GM19452 (cell line): ENCODE data around the gene BEGAIN.

Source experiments
- ATAC-seq: cut with Tn5 transposase; IDR thresholded peaks from one replicate; pipeline ENCODE4 v1.9.1; 2021; ENCODE audit not compliant: unreplicated experiment

The BEGAIN gene

DNA sequence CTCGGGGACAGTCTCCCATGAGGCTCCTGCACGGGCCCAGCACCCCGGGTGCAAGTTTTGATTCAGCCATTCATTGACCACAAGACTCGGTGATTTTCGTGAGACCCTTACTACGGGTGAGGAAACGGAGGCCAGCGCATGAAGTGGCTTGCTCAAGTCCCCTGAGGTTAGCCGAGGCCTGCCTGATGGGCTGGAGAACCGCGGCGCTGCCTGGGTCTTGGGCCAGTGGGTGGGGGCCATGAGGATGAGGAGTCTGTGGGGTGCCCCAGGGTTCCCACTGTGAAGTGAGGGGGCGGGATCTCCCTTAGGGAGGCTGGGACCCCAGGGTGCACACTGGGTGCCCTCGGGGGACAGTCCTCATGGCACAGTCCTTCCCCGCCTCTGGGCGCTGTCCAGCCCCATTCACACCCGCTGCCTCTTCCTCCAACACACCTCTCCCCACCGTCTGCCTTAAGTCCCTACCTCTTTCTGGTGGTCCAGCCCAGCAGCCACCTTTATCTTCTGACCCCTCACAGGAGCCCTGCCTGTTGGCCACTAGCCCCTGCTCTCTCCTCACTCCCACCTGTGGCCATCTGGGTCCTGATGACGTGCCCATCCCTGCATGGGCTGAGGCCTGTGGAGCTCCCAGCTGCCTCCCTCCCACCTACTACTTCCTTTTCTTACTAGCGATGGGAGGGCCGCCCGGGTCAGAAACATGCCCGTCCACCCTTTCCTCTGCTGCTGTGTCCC, 16.3 kb downstream of the BEGAIN start:
- ATAC-seq = no peak

DNA sequence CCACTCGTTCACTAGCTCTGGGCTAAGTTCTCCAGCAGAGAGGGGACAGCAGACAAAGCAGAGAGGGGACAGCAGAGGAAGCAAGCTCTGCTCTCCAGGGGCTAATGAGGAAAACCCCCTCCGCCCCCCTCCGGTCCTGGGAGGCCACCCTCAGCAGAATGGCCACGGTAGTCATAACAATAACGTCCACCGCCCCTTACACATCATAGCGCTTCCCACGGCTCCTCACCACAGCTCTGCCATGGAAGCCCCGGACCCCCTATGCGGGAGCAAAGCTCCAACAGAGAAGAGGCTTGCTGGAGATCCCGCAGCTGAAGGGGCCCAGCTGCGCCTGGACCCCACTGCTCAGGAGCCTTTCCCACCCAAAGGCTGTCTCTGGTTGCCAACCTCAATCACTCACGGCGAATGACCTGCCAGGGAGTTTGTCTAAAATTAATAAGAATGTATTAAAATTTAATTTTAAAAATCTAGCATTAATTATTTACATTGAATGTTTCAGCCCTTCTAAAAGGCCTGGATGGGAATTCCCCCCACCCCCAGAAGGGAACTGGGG, 17.4 kb downstream of the BEGAIN start:
- ATAC-seq = no peak

DNA sequence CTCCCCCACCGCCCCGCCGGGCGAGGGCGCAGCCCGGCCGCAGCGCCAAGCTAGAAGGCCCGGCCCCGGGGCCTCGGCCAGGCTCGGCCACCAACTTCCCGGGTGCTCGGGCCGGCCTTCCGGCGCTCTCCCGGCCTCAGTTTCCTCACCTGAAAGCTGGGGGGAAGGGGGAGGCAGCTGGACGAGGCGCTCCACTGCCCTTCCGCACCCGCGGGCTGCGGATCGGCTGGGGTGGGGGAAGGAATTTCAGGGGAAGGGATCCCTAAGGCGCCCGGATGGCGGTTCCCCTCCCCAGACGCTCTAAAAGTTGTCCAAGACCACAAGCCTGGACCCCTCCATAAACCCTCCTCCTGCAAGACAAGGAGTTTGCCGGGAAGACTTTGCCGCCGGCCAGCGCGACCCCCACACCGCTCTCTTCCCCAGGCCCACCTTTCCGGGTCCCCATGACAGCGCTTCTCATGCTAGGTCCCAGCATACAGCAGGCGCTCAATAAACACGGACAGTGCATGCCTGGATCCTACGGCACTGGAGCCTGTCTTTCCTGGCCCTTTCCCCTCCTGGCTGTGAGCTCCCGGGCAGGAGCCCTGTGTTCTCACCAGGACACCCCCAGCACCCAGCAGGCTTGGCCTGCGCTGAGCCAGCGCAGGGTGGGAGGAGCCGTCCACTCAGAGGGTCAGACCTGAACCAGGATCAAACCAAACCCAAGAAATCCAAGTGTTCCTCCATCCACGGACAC, 18.1 kb downstream of the BEGAIN start:
- ATAC-seq = no peak

DNA sequence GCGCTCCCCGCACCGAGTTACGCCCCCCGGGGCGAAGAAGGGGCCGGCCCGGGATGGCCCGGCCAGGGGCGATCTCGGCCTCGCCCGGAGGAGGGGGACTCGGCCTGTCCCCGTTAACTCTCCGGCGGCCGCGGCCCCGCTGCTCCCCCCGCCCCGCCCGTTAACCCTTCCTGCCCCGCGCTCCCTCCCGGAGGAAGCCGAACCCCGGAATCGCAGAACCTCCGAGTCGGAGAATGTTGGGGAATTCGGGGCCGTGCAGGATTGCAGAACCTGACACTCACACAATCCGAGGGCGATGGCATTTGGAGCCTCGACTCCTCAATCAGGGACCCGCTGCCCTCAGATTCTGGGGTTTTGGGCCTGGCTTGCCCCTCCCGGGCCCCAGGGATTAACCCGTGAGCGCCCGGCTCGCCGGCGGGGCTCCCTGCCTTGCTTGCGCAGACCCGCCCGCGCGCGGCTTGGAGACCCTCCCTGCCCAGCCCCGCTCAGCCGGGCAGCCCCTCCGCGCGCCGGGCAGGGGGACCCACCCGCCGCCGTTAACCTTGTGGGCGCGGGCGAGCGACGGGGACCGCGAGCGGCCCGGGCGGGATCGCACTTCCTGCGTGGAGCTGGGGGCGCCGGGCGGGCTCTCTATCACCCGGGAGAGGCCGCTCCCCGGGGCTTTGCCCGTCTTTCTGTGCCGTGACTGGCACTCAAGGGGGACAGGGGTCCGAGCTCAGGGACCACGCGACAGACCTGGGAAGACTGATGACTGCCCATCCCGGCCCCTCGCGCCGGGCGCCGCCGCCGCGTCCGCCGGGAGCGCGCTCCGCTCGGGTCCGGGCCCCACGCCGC, 18.8 kb downstream of the BEGAIN start:
- no peak for ATAC-seq

DNA sequence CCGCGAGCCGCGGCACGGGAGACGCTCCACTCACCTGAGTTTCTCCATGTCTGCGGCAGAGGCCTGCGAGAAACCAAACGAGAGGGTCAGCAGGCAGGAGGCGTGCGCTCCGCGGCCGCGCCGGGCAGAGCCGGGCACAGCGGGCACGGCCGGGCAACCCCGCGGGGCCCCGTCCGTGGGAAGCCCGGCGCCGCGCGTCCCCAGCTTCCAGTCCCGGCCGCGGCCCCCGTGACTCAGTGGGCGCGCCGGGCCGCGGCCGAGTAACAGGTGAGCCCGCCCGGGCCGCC, 19.4 kb downstream of the BEGAIN start:
- ATAC-seq = no peak

DNA sequence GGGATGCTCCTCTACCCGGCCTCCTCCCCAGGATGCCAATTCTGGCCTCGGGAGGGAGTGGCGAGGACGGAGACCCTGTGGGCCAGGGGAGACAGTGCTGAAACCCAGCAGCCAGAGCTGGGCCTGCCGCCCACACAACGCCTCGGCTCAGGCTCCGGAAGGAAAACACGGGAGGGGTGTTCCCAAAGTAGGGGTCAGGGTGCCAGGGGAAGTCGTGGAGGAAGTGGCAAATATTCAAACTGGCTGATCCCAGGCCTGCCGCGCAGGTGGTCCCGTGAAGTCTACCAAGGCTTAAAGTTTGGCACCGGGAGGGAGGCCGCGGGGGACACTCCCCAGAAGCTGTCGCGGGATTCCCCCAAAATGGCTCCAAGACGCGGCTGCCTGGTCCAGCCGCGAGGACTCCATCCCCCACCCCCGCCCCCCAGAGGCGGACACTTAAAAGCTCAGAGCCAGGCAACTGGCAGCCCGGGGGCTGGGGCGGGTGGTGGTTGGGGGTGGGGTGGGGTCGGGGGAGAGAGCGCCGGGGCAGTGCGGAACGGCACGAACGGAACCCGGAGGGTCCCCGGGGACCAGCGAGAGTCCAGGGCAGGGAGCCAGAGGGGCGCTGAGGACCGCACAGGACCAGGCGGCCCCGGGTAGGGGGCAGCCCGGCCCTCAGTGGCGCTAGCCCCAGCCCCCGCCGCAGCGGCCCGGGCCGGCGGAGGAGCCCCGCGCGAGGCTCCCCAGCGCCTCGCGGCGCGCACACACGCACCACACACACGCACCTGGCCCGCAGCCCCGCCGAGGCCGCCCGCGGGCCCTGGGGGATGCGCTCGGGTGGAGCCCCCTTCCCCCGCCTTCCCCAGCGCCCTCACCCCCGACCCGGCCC, 20.0 kb downstream of the BEGAIN start:
- ATAC-seq = no peak

DNA sequence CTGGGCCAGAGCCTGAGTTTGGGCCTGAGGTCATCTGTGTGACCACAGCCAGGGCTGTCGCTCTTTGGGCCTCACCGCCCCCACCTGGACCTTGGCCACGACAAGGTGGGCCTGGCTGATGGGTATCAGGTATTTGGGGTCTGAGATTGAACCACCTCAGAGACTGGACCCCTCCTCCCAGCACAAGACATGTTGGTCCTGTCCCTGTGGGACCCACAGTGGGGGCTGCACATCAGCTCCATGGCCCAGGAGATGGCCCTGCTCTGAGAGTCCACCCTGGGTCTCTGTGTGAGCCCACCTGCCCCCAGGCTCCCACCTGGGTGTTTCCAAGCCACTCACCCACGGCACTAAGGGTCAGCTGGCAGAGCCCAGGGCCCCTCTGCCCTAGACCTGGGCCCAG, 20.6 kb downstream of the BEGAIN start:
- ATAC-seq = no peak

DNA sequence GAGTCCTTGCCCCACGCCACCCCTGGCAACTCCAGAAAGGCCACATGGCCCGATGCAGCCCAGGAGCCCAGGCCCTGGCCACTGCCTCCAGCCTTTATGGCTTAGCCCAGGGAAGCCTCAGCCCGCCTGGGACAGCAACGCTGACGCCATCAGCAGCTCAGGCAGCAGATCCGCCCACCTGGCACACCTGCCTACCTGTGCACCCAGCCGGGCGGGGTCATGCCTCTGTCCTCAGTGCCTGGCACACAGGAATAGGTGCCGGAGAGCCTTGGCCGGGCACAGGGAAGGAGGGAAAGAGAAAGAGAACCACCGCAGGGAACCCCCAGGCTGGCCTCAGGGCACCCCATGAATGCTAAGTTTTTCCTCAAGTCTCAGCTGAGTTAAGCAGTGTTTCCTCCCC, 21.1 kb downstream of the BEGAIN start:
- ATAC-seq = no peak

DNA sequence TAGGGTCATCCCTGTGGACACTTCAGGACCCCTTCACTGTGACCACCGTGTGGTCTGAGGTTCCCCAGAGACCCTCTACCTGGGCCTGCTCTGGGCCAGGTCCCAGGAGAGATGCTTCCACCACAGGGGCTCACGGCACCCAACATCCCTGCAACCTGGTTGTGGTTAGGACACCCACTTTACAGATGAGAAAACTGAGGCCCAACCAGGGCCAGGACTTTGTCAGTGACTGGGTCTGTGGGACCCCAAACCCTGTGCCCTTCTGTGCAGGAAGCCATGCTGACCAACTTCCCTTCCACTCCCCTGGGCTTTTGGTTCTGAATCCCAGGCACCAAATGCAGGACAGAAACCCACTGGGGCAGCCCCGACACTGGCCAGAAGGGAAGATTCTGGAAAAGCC, 21.6 kb downstream of the BEGAIN start:
- no peak for ATAC-seq

DNA sequence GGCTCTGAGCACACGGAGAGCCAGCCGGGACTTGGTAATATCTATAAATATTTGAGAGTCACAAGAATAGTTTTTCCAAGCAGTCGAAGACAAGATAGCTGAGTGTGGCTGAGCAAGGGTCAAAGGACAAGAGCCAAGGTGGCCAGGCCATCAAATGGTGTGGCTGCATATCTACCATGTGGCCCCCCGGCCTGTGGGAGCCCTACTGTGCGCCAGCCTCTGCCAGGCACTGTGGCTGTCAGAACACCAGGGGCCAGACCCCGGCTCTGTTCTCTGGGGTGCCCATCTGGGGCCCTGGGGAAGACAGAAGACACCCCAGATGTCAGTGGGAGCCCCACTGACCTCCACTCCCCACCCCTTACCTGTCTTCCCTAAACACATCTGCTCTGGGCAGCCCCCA, 22.7 kb downstream of the BEGAIN start:
- no peak for ATAC-seq

DNA sequence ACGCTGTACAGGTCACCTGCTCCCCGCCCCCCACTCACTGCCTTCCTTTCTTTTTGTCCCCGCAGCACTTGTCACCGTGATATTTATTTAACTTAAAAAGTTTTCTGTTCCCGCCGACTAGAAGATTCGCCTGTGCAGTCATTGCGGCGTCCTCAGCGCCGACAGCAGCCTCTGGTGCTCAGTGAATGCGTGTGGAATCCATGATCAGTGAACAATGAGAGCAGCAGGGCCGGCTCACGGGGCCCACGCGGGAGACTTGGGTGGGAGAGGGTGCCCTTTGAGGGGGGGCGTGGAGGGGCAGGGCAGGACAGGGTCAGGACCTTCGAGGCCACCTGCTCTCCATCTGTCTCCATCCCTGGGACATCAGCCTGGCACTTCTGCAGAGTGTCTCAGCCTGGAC, 24.5 kb downstream of the BEGAIN start:
- no peak for ATAC-seq

DNA sequence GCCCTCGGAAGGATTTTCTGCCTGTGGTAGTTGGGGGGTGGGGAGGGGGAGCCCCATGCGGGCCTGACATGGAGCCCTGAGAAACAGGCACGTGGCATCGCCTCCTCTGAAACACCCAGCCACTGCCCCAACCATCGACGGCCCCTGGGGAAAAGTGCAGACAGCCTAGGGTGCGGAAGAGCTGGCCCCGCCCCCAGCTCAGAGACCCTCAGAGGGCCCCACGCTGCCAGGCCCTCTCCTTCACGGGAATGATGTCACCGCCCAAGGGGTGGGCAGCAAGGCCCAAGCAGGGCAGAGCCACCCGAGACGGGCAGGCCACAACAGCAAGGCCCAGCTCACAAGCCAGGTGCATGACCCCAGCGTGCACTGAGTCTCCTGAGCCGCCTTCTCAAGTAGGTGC, 26.2 kb downstream of the BEGAIN start:
- ATAC-seq = no peak

DNA sequence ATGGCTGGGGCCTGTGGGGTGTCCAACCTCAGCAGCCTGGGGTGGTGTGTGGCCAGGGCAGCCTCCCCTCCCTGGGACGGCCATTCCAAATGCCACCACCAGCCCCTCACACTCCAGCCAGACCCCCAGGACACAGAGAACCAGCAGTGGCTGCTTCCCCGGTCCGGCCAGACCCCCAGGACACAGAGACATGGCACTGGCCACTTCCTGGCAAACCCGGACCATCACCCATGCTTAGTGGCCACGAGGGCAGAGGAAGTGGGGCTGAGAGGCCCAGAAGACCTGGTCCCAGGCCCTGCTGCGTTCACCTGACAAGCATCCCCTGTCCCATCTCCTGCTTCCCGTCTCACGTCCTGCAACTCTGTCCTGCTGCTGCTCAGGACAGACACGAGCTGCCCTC, 26.7 kb downstream of the BEGAIN start:
- ATAC-seq = no peak

DNA sequence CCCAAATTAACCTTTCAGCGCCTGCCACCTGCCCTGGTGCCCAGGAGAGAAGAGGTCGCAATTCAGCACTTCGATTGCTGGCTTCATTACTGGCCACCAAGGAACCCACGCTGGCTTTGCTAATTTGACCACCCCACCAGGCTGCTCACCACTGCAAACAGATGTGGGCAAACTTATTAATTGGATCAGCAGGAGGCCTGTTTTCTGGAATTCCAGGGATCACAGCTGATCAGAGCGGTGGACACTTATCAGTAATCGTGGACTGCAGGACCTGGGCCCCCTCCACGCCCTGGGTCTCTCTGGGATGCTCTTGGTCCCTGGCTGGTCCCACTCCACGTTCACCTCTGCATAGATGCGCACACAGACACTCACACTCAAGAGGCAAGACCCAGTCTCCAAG, 27.8 kb downstream of the BEGAIN start:
- ATAC-seq = no peak

DNA sequence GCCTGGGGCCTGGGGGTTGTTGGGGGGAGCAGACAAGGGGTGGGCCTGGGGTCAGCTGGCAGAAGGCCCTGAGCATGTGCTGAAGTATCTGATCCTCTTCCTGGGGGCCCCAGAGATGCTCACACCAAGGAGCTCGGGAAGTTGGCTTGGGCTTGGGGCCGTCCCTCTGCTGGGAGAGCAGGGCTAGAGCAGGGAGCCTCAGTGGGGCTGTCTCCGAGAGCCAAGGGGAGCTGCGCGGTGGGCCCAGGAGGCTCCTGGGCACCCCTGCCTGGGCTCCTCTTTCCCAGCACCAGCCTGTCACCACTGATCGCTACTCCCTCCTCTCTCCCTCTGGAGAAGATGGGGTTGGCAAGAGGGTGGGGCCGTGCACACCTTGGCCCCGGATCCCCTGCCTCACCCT, 28.3 kb downstream of the BEGAIN start:
- no peak for ATAC-seq

DNA sequence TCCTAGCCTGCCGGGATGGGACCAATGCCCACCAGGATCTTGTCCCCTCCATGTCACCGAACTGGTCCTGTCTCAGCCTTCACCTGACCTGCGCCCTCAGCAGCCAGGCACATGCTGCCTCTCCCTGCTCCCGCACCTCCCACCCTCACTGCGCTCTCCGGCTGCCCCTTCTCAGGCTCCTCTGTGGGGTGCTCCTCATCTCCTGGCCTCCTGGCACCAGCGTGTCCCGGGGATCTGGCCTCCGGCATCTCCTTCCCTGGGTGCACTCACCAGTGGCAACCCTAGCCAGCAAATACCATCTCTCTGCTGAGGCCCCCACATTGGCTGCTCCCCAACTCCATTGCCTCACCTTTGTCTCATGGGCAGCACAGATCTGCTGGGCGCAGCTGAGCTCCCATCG, 29.0 kb downstream of the BEGAIN start:
- ATAC-seq = no peak

DNA sequence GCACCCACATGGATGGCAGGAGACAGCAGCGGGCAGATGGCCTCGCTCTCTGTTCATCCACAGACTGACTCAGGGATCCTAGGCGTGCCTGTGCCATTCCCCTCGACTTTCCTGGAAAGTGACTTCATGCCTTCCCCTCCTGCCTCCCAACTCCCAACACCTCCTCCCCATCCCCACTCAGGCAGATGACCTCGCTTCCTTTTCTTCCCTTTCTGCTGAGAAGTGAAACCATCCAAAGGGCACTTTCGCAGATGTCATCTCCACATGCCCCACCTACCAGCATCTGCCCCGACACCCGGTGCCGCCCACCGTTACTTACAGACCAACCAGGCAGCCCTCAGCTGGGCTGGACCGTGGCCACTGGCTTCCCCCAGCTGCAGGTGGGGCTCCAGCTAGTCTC, 29.6 kb downstream of the BEGAIN start:
- ATAC-seq = no peak

DNA sequence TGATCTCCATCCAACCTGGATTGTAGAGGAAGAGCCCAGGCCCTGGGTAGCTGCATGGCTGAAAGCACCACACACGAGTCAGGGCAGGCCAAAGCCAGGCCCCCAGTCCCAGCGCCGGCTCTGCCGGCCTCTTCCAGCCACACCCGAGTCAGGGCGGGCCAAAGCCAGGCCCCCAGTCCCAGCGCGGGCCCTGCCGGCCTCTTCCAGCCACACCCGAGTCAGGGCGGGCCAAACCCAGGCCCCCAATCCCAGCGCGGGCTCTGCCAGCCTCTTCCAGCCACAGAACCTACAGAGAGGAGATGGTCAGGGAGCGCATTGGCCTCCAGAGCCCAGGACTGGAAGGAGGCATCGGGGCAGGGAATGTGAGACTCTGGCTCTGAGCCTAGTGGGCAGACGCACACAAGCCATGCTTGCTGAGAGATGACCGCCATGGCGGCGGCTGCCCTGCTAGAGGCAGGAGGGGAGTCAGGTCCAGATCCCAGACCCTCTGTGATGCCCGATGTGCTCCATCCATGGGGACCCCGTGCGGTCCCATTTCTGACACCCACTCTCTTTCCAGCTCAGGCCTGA, 30.2 kb downstream of the BEGAIN start:
- no peak for ATAC-seq

DNA sequence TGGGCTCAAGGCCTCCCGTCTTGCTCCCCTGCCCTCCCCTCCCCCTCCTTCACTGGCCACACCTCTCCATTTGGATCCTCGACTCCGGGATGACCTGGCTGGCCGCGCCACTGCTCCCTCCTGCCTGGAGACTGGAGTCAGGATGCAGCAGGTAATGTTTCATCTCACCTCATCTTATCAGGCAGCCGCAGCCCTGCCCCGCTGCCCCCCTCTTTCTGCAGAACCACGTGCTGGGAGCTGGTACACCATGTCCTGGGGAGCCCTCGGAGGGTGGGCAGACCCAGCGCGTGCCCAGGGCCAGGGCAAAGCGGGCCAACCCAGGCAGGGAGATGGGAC, 31.1 kb downstream of the BEGAIN start:
- no peak for ATAC-seq

DNA sequence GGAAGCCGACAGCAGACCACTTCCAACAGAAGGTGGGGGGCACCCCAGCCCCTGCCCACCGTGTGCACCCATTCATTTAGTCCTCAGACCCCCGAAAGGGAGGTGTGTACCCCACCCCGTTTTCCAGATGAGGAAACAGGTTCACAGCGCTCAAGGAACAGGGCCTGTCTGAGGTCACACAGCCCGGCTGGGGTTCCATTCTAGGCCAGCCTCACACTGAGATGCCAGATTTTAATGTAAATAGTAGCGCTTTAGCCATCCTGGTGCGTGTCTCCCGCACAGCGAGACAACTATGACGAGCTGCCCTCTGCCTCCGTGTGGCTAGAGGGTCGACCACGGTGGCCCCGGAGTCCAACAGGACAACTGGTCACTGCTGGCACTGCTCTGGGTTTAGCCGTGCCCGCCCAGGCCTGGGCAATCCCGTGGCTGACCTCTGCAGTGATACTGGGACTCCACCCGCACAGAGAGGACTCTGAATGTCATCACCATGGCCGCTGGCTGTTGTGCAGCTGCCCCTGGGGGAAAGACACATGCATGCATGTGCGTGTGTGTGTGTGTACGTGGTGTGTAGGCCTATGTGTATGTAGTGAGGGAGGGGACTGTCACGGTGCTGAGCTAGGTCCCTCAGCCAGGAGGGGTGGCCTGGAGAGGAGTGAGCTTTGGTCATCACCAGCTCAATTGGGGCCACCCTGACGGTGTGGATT, 31.6 kb downstream of the BEGAIN start:
- ATAC-seq = no peak
